Sigmoid colon (tissue), 4 donors: ENCODE results near the gene LAMA3.

ENCODE experiments used
- CTCF ChIP-seq, 4 experiments: fragments of 450-650 bp in 3 of 4; fragments of 200-600 bp in 1 of 4; IDR thresholded peaks; one replicate each; pipeline ENCODE4 v1.5.1; 2016 to 2019; ENCODE audit warnings: antibody characterized with exemption in 4 of 4, mild to moderate bottlenecking in 3 of 4, moderate library complexity in 2 of 4
- EP300 ChIP-seq, 4 donors: sonication (generic); formaldehyde crosslinking; IDR thresholded peaks; one replicate each; pipeline ENCODE4 v1.6.1; 2017; ENCODE audit warnings: antibody characterized with exemption in 4 of 4
- POLR2AphosphoS5 ChIP-seq, 4 donors: sonication (generic); formaldehyde crosslinking; IDR thresholded peaks; one replicate each; pipeline ENCODE4 v1.6.1; 2017; ENCODE audit warnings: antibody characterized with exemption in 4 of 4

DNA sequence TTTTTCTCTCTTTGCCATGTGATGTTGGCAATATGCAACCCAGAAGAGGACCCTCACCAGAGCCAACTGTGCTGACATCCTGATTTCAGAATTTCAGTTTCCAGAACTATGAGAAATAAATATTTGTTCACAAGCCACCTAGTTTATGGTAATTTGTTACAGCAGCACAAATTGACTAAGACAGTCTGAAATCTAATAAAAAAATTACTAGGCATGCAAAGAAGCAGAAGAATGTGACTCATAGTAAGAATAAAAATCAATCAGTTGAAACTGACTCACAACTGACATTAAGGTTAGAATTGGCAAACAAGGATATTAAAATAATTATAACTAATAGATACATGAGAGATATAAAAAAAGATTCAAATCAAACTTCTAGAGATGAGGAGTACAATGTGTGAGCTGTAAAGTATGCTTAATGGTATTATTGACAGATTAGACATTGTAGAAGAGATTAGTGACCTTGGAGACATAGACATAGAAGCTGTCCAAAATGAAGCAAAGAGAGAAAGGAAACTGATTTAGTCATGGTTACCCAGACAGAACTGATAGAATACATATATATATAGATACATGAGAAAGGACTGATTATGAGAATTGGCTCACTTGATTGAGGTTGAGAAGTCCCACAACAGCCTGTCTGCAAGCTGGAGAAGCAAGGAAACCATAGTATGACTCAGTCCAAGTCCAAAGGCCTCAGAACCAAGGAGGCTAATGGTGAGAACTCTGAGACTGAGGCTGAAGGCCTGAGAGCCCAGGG lies 297.5 kb downstream of the LAMA3 start:
- TF ChIP-seq CTCF (IDR thresholded peaks at IDR 0.05) (no peak), POLR2AphosphoS5 (IDR thresholded peaks at IDR 0.05) (no peak), EP300 (IDR thresholded peaks at IDR 0.05) (no peak)
